ENCODE data around the gene HOXC13.

Gene HOXC13

DNA sequence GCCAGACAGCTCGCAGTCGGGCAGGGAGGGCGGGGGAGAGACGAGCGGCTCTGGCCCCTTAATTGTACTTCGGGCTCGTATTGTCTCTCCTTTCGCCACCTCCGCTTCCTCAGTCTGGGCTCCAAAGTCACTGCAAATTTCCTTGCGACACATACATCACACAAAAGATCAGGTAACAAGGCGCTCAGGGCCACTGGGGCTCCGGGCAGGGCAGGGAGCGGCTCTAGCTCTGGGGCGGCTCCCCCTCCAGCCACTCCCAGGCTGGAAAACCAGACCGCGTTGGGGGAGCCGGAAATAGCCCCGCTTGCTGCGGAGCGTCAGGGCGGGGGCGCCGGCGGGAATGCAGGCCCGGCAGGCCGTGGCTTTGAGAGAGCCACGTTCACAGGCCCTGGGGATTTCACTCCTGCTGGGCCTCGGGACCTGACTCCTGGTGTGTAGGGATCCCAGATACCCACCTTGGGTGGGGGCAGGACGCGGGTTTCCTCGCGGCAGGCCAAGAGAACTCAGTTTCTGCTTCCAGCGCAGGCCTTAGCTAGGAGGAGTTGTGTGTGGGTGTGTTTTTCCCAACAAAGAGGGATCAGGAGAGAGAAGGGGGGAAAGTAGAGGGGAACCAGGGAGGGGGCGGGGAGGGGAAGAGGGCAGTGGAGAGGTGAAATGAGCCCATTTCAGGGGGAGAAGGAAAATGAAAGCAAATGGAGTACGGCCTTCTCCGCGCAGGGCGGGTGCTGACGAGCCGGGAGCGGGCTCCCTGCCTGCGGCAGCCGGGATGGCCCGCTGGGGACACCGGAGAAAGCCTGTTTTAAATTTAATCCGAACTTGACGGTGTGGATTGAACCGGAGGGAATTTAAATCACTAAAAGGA lies 57.0 kb downstream of the HOXC13 start:
- DNase-seq (ENCODE audit: low read depth): no peak

Measured in CMK (cell line).